Colonic mucosa (tissue), 4 donors: ENCODE results near the gene NFKBIA. TPM values are rescaled to one million over a fixed set of nuclear protein-coding genes. Genes with fewer than 3 reads are reported as not detected.

Experiments
- DNase-seq: peaks from one replicate; pipeline ENCODE4 v3.0.0-alpha.2; 2020
- H3K27ac ChIP-seq: fragments of 200-600 bp; one replicate; pipeline ENCODE4 v1.8.0; 2021
- H3K27me3 ChIP-seq: fragments of 200-600 bp; one replicate; pipeline ENCODE4 v1.8.0; 2021
- H3K36me3 ChIP-seq: fragments of 200-600 bp; one replicate; pipeline ENCODE4 v1.8.0; 2021
- H3K4me1 ChIP-seq: fragments of 200-600 bp; one replicate; pipeline ENCODE4 v1.8.0; 2021; ENCODE audit warnings: mild to moderate bottlenecking
- H3K4me3 ChIP-seq: fragments of 200-600 bp; one replicate; pipeline ENCODE4 v1.8.0; 2021
- H3K9ac ChIP-seq, 2 donors: one replicate each; pipeline ENCODE4 v1.7.0; 2013; ENCODE audit warnings: control low read depth in 2 of 2, low read depth in 2 of 2, low read length in 2 of 2
- H3K9me3 ChIP-seq: fragments of 200-600 bp; one replicate; pipeline ENCODE4 v1.8.0; 2021
- CTCF ChIP-seq: fragments of 200-600 bp; IDR thresholded peaks from one replicate; pipeline ENCODE4 v1.8.0; 2022; ENCODE audit warnings: antibody characterized with exemption, mild to moderate bottlenecking
- intact Hi-C: fragments of 100-400 bp; cut with DNase I; formaldehyde crosslinking; loops from one replicate; pipeline ENCODE4 v1.14.1; 2022
- total RNA-seq, 2 donors: library from RNA; stranded (reverse); fragmentation: NEBNext Ultra II Directional in 1 of 2; extraction: Animal tissue kit (Norgen Biotek cat#: 25700) in 1 of 2; gene quantifications; one replicate each; pipeline ENCODE4 v1.2.1, GENCODE V29; 2021
- donor health status: healthy.
- donor health status: DM: no; HTN: no; CAD: no.
- donor health status: DM: no; HTN: no; CAD: no.

Gene NFKBIA
- total RNA-seq, 2 donors from 2014 or later, result 78.2 to 125 TPM

- no peak overlapping the region for H3K27ac ChIP-seq
- intact Hi-C loops, result no loop called here
Measured at GRCh38 chr14:35387713-35388579, 16.6 kb downstream of the NFKBIA start.

GRCh38 chr14:35387219-35387618, 17.3 kb downstream of the NFKBIA start:
- Histone ChIP-seq H3K27me3 (no peaks in the 10 kb centered on the region), H3K9me3 (no peaks in the 10 kb centered on the region), H3K9ac (no peak overlapping the region), H3K4me3 (no peak overlapping the region), H3K4me1 (peaks cover 10% of the 10 kb centered on the region), H3K27ac (no peak overlapping the region), H3K36me3 (no peaks in the 10 kb centered on the region)
- DNase-seq, result no peak
- intact Hi-C loops, result no loop called here
- no peak for TF ChIP-seq CTCF

More at GRCh38 chr14:35387713-35388579, 16.6 kb downstream of the NFKBIA start:
- Histone ChIP-seq H3K9me3 (no peaks in the 10 kb centered on the region), H3K36me3 (no peaks in the 10 kb centered on the region), H3K4me3 (no peak overlapping the region), H3K9ac (no peak overlapping the region), H3K27me3 (no peaks in the 10 kb centered on the region), H3K4me1 (peaks cover 10% of the 10 kb centered on the region)
- no peak for TF ChIP-seq CTCF
- DNase-seq, result no peak

GRCh38 chr14:35386673-35387125, 17.9 kb downstream of the NFKBIA start:
- Histone ChIP-seq H3K4me1 (peaks cover 10% of the 10 kb centered on the region), H3K9ac (no peak overlapping the region), H3K9me3 (no peaks in the 10 kb centered on the region), H3K36me3 (no peaks in the 10 kb centered on the region), H3K27ac (peak overlapping the region; percentile 59), H3K27me3 (no peaks in the 10 kb centered on the region), H3K4me3 (no peak overlapping the region)
- TF ChIP-seq CTCF, result no peak
- no peak for DNase-seq
- intact Hi-C loops, result no loop called here

GRCh38 chr14:35385042-35385839, 19.3 kb downstream of the NFKBIA start:
- peaks cover 10% of the 10 kb centered on the region for H3K4me1 ChIP-seq
- intact Hi-C loops, result no loop called here
- no peaks in the 10 kb centered on the region for H3K27me3 ChIP-seq
- peak overlapping the region; percentile 20 to 60 for H3K9ac ChIP-seq
- H3K9me3 ChIP-seq, result no peaks in the 10 kb centered on the region
- H3K4me3 ChIP-seq, result no peak overlapping the region
- no peak for TF ChIP-seq CTCF
- no peaks in the 10 kb centered on the region for H3K36me3 ChIP-seq
- peak overlapping the region; percentile 59 for H3K27ac ChIP-seq
- peak; percentile 77 for DNase-seq

- peak overlapping the region; percentile 59 for H3K27ac ChIP-seq
- peak; percentile 29 for TF ChIP-seq CTCF
- H3K36me3 ChIP-seq, result no peaks in the 10 kb centered on the region
- peak; percentile 68 for DNase-seq
- H3K9ac ChIP-seq, result peak overlapping the region; percentile 47 to 60
- H3K27me3 ChIP-seq, result no peaks in the 10 kb centered on the region
- H3K4me3 ChIP-seq, result no peak overlapping the region
- intact Hi-C loops, result no loop called here
- no peaks in the 10 kb centered on the region for H3K9me3 ChIP-seq
- peaks cover 10% of the 10 kb centered on the region for H3K4me1 ChIP-seq
Measured at GRCh38 chr14:35384455-35385041, 20.0 kb downstream of the NFKBIA start.
